ENCODE results near the gene SDCCAG8.

GRCh38 chr1:243470502-243470901, 214.7 kb downstream of the SDCCAG8 start:
- TF ChIP-seq CTCF (IDR thresholded peaks at IDR 0.05), result no peak
- TF ChIP-seq POLR2A (IDR thresholded peaks at IDR 0.05), result no peak
